Frontal cortex (tissue), 4 donors: ENCODE data around the gene NDN. TPM values are rescaled to one million over a fixed set of nuclear protein-coding genes. Genes with fewer than 3 reads are reported as not detected.
"Not testable (repeated sequence)": the region's sequence is repeated elsewhere in the genome, so short reads cannot be mapped to it uniquely, and the experiment has no call there.

Experiments
- DNase-seq, 2 donors: peaks; one replicate each; pipeline ENCODE4 v3.0.0; 2012; ENCODE audit warnings: low spot score in 2 of 2
- FAIRE-seq: peaks from 2 replicates; lab custom pipeline; 2012; peaks lifted over from hg19 to GRCh38; lab: Jason Lieb, UNC
- total RNA-seq: library from RNA; depleted of rRNA; stranded (reverse); fragments of >200 nt; gene quantifications from one replicate; pipeline ENCODE4 v1.2.3, GENCODE V29; 2014
- donor health status: control.
- donor health status: control.
- donor health status: control.

The NDN gene
- 97.0 TPM for total RNA-seq

- FAIRE-seq = no peak
Observed at GRCh38 chr15:23687143-23687470, at the start of gene NDN. Gene NDN (minus strand): TSS chr15:23687305. CDS start chr15:23687217, 88 bp downstream.

GRCh38 chr15:23736033-23736673, 49.0 kb upstream of the NDN start:
- FAIRE-seq (no peak), DNase-seq (no peak)

More at GRCh38 chr15:23687143-23687470, at the start of gene NDN:
- DNase-seq = peak; percentile 66 to 73

GRCh38 chr15:23734862-23735261, 47.8 kb upstream of the NDN start:
- no peak for DNase-seq
- FAIRE-seq = no peak

- not testable (repeated sequence) for FAIRE-seq, DNase-seq
Observed at GRCh38 chr15:23713874-23714656, 27.0 kb upstream of the NDN start.

- FAIRE-seq = no peak
- no peak for DNase-seq
Observed at GRCh38 chr15:23708332-23708731, 21.2 kb upstream of the NDN start.

- FAIRE-seq = no peak
- no peak for DNase-seq
Observed at GRCh38 chr15:23695282-23695681, 8.2 kb upstream of the NDN start.

- DNase-seq (no peak), FAIRE-seq (no peak)
Observed at GRCh38 chr15:23694592-23694991, 7.5 kb upstream of the NDN start.

GRCh38 chr15:23690450-23690852, 3.3 kb upstream of the NDN start:
- DNase-seq (peak; percentile 53 to 55), FAIRE-seq (no peak)

GRCh38 chr15:23690015-23690414, 2.9 kb upstream of the NDN start:
- no peak for FAIRE-seq

GRCh38 chr15:23686466-23687142, 501 bp downstream of the NDN start:
- DNase-seq (no peak), FAIRE-seq (no peak)

More at GRCh38 chr15:23690015-23690414, 2.9 kb upstream of the NDN start:
- no peak for DNase-seq

- FAIRE-seq (no peak), DNase-seq (no peak)
Observed at GRCh38 chr15:23671481-23671880, 15.6 kb downstream of the NDN start.

GRCh38 chr15:23670970-23671369, 16.1 kb downstream of the NDN start:
- DNase-seq = no peak

GRCh38 chr15:23663232-23663631, 23.9 kb downstream of the NDN start:
- no peak for FAIRE-seq
- no peak for DNase-seq

More at GRCh38 chr15:23670970-23671369, 16.1 kb downstream of the NDN start:
- no peak for FAIRE-seq

- peak in 1 of 2 donors; percentile 37 for DNase-seq
- no peak for FAIRE-seq
Observed at GRCh38 chr15:23648920-23649515, 38.1 kb downstream of the NDN start.

GRCh38 chr15:23647421-23648370, 39.4 kb downstream of the NDN start, which contains the start of gene MAGEL2:
Gene MAGEL2 (minus strand): TSS chr15:23647867. CDS start chr15:23647742, 125 bp downstream.
- peak in 1 of 2 donors; percentile 44 for DNase-seq
- no peak for FAIRE-seq

GRCh38 chr15:23647001-23647295, 40.2 kb downstream of the NDN start:
- DNase-seq = no peak
- no peak for FAIRE-seq

GRCh38 chr15:23646165-23647000, 40.7 kb downstream of the NDN start:
- peak in 1 of 2 donors; percentile 19 for DNase-seq

GRCh38 chr15:23645371-23646164, 41.5 kb downstream of the NDN start:
- no peak for FAIRE-seq

More at GRCh38 chr15:23646165-23647000, 40.7 kb downstream of the NDN start:
- FAIRE-seq = no peak

More at GRCh38 chr15:23645371-23646164, 41.5 kb downstream of the NDN start:
- DNase-seq = no peak
